Measurements from ENCODE around the gene RAD52.

The RAD52 gene

DNA sequence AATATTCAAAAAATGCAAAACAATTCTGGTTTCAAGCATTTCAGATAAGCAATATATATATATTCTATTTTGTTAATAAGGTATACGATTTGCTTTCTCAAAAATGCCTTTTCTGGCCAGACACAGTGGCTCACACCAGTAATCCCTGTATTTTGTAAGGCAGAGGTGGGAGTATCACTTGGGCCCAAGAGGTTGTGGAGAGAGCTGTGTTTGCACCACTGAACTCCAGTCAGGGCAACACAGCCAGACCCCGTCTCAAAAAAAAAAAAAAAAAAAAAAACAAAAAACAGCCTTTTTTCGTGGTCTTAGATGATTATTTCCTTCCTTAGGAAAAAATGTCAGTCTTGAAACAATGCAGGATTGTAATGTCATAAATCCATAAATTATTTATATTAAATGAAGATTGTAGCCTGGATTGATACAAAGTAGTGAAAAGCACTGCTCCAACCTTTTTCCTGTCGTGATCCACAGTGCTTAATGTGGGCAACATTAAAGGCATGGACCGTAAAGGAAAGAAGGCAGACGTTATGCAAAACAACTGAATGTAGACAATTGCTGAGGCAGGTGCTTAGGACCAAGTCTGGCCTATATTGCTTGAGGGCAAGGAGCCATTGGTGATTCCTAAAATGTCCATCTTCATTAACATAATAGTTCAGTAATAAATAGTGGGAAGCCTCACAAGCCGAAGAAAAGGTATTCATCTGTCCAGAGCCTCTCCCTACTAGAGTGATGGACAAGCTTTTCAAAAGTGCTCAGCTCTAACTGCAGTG lies 36.8 kb downstream of the RAD52 start:
- DNase-seq, result no peak

DNA sequence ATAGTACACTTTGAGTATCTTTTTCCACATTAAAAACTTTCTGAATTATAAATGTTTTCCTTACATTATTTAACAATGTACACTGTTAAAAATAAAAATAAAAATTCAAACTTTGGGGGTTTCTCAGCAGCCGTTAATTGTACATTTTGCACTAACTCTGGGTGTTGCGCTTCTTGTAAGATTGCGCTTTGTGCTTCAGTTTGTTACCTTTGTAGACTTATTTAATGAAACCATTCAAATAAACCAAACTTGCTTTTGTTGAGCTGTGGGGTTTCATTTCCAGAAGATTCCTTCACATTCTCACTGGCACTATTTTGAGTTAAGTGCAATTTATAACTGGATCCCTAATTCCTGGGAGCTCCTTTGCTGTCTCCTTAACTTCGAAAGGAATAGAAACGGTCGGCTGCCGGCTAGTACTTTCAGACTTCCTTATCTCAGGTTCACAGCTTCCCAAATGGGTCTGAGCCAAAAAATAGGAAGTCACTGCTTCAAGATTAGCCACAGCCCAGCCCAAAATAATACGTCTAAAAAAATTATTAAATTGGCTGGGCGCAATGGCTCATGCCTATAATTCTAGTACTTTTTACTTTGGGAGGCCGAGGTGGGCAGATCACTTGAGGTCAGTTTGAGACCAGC lies 38.2 kb downstream of the RAD52 start:
- DNase-seq, result no peak

GRCh38 chr12:910416-910815 lies 39.1 kb downstream of the RAD52 start:
- no peak for DNase-seq

DNA sequence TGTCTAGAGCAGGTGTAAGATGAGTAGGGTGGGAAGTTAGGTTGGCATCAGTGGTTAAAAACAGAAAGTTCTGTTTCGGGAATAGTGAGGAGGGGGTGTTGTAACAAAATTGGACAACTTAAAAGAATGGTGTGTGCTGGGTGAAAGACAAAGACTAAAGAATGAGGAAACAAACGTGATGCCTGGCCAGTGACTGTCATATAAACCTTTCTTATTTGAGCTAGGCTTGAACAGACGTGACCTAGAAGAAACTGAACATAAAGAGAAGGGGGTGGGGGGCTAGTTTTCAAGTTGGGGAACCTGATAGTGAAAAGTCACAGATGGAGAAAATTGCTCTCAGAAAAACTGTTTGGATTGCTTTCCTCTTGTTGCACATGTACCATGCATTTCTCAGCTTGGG lies 39.6 kb downstream of the RAD52 start:
- no peak for DNase-seq

- no peak for DNase-seq
Measured at GRCh38 chr12:907413-908185, 41.9 kb downstream of the RAD52 start.

DNA sequence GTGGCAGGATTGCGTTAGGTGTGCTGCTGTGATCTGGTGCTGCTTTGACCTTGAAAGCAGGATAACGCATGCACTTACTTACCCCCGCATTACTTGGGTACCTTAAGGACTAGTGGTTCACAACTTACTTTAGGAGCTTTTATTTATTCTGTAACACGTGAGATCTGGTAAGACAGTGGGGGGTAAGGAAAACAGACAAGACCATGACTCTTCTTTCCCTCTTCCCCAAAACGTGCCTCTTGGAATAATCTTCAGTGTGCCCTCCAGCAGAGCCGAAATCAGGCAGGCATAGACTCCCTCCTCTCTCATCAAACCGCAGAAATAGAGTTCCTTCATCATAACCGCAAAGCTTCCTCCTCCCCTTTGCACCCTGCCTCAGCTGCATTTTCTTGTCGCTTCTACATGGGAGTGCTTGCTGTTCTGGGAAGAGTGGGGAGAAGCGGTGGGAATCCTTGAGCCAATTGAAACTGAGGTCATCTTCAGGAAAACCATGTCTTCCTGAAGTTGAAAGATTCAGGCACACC lies 43.4 kb downstream of the RAD52 start:
- no peak for DNase-seq

GRCh38 chr12:905261-906031 lies 44.0 kb downstream of the RAD52 start:
- DNase-seq, result no peak

DNA sequence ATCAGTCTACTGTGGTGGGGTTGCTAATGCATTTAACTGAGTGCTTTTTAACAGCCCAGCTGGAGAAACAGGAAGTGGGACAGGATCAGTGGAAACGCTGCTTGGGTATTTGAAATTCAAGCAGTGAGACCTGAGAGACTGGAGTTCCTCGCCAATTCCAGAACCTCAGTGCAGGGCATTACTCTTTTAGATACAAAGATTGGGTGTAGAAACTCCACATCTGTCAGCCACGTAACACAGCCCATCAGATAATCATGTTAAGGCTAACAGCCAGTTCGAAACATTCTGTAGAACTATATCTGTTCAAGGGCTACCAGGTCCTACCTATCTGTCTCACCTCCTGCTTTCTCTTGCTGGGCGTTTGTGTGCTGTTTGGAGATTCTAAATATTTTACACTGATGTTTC lies 45.5 kb downstream of the RAD52 start:
- no peak for DNase-seq

- no peak for DNase-seq
Measured at GRCh38 chr12:903055-903454, 46.4 kb downstream of the RAD52 start.

- DNase-seq, result no peak
Measured at GRCh38 chr12:902581-902980, 46.9 kb downstream of the RAD52 start.

DNA sequence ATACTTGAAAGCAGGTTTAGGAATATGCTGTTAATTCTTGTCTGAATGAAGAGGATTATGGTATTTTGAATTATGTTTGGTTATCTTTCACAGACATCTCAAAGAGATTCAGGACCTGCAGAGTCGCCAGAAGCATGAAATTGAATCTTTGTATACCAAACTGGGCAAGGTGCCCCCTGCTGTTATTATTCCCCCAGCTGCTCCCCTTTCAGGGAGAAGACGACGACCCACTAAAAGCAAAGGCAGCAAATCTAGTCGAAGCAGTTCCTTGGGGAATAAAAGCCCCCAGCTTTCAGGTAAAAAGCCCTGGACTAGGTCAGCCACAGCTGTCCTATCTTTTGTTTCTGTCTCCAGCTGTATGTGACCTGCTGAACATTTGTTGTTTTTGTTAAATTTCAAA lies 52.1 kb downstream of the RAD52 start:
- no peak for DNase-seq

GRCh38 chr12:896031-896430 lies 53.5 kb downstream of the RAD52 start:
- no peak for DNase-seq

- DNase-seq, result no peak
Measured at GRCh38 chr12:894226-894625, 55.3 kb downstream of the RAD52 start.

GRCh38 chr12:886206-886605 lies 63.3 kb downstream of the RAD52 start:
- DNase-seq, result no peak

DNA sequence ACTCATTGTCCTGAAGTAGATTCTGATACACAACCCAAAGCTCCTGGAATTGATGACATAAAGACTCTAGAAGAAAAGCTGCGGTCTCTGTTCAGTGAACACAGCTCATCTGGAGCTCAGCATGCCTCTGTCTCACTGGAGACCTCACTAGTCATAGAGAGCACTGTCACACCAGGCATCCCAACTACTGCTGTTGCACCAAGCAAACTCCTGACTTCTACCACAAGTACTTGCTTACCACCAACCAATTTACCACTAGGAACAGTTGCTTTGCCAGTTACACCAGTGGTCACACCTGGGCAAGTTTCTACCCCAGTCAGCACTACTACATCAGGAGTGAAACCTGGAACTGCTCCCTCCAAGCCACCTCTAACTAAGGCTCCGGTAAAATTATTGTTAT lies 63.8 kb downstream of the RAD52 start:
- no peak for DNase-seq

- DNase-seq, result no peak
Measured at GRCh38 chr12:884746-885414, 64.6 kb downstream of the RAD52 start.

DNA sequence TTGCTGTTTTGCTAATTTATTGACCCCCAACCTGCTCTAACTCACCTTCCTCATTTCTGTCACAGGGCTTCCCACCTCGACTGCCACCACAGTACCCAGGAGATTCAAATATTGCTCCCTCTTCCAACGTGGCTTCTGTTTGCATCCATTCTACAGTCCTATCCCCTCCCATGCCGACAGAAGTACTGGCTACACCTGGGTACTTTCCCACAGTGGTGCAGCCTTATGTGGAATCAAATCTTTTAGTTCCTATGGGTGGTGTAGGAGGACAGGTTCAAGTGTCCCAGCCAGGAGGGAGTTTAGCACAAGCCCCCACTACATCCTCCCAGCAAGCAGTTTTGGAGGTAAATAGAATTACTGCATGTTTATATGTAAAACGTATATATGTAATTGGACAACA lies 68.8 kb downstream of the RAD52 start:
- DNase-seq, result no peak

- no peak for DNase-seq
Measured at GRCh38 chr12:879641-880040, 69.9 kb downstream of the RAD52 start.

DNA sequence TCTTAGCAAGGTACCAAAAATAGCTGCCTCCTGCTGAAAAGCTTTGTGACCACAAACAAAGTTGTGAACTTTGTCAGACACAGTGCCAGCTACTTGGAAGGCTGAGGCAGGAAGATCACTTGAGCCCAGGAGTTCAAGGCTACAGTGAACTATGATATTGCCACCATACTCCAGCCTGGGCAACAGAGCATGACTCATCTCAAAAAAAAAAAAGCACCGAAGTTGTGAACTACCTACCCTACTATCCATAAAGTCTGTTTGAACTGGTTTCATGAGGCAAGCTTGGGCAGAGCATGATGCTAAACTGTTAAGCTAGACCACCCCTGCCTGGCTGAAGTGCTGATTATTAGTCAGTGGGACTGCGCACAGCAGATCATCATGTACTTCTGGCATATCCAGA lies 75.5 kb downstream of the RAD52 start:
- DNase-seq, result no peak

DNA sequence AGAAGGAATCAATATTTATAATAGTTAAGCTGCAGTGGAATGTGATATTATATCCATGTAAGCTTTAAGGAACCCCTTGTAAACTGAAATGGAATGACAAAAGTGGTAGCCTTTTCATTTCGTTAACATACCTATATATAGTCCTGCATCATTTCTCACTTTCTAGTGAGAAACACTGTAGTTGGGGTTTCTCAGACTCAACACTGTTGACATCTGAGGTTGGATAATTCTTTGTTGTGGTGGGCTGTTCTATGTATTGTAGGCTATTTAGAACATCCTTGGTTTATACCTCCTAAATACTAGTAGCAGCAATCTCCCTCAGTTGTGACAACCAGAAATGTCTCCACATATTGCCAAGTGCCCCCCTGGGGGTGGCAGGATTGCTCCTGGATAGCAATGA lies 79.1 kb downstream of the RAD52 start:
- DNase-seq, result no peak

GRCh38 chr12:868722-869121 lies 80.8 kb downstream of the RAD52 start:
- no peak for DNase-seq

- DNase-seq, result no peak
Measured at GRCh38 chr12:867905-868304, 81.6 kb downstream of the RAD52 start.

Measured in activated CD4-positive, alpha-beta T cell treated with anti-CD3 and anti-CD28 coated beads, Interleukin-2, amount 50 U/mL, for 1 hour (primary cell).